IMR-90 (cell line): ENCODE measurements around the gene CATSPERB. TPM values are rescaled to one million over a fixed set of nuclear protein-coding genes. Genes with fewer than 3 reads are reported as not detected.

Experiments used
- ATAC-seq: fragments of 200-7000 bp; cut with Tn5 transposase; 2 replicates; pipeline ENCODE4 v1.9.1; 2020; ENCODE audit warnings: low read depth, mild to moderate bottlenecking, moderate library complexity
- BruUV-seq: library from RNA; stranded (reverse); fragments of 400-500 nt; replicated peaks from 2 replicates; lab custom pipeline; 2021; lab: Mats Ljungman, UMichigan
- CTCF ChIA-PET: fragments of 300-600 bp; formaldehyde crosslinking; extraction: SDS; loops from one replicate; lab custom pipeline; 2021; ENCODE audit warnings: antibody characterized with exemption; lab: Yijun Ruan, JAX
- POLR2A ChIA-PET: fragments of 300-600 bp; sonication (Branson Sonifier 250); formaldehyde crosslinking; loops from one replicate; lab custom pipeline; 2022; ENCODE audit warnings: antibody characterized with exemption; ENCODE audit not compliant: unreplicated experiment; lab: Charles Lee
- DNase-seq: peaks from one replicate; pipeline ENCODE4 v3.0.0; 2013
- H2AFZ ChIP-seq: replicated peaks from 2 replicates; pipeline ENCODE3; 2013; ENCODE audit warnings: low read length, mild to moderate bottlenecking; ENCODE audit not compliant: poor library complexity
- H2AK5ac ChIP-seq: 2 replicates; pipeline ENCODE4 v1.6.1; 2013; ENCODE audit warnings: low read depth, low read length, inconsistent platforms
- H2AK9ac ChIP-seq: replicated peaks from 2 replicates; pipeline ENCODE3; 2013; ENCODE audit warnings: mild to moderate bottlenecking, low read depth, low read length, moderate library complexity; ENCODE audit not compliant: poor library complexity
- H2BK120ac ChIP-seq: 2 replicates; pipeline ENCODE4 v1.6.1; 2013; ENCODE audit warnings: low read depth, low read length, inconsistent platforms
- H2BK15ac ChIP-seq: 3 replicates; pipeline ENCODE4 v1.6.1; 2013; ENCODE audit warnings: low read depth, low read length, inconsistent platforms
- H2BK20ac ChIP-seq: 2 replicates; pipeline ENCODE4 v1.6.1; 2013; ENCODE audit warnings: low read depth, mild to moderate bottlenecking, inconsistent platforms, low read length, moderate library complexity
- H2BK5ac ChIP-seq: 2 replicates; pipeline ENCODE4 v1.6.1; 2013; ENCODE audit warnings: mild to moderate bottlenecking, low read depth, low read length, inconsistent platforms; ENCODE audit not compliant: poor library complexity, severe bottlenecking
- H3K14ac ChIP-seq: replicated peaks from 2 replicates; pipeline ENCODE4 v1.6.1; 2013; ENCODE audit warnings: low read depth, low read length, inconsistent platforms
- H3K18ac ChIP-seq: 2 replicates; pipeline ENCODE4 v1.6.1; 2013; ENCODE audit warnings: low read depth, low read length, control low read depth
- H3K23ac ChIP-seq: 2 replicates; pipeline ENCODE4 v1.6.1; 2013; ENCODE audit warnings: low read depth, low read length, inconsistent platforms
- H3K27ac ChIP-seq: 2 replicates; pipeline ENCODE4 v1.5.1; 2013; ENCODE audit warnings: mild to moderate bottlenecking, control low read depth, low read length; ENCODE audit not compliant: insufficient read depth
- H3K27me3 ChIP-seq: 2 replicates; pipeline ENCODE4 v1.6.1; 2013; ENCODE audit warnings: low read length; ENCODE audit not compliant: control insufficient read depth, insufficient read depth
- H3K36me3 ChIP-seq: 2 replicates; pipeline ENCODE4 v1.6.1; 2013; ENCODE audit warnings: low read length, mixed read lengths; ENCODE audit not compliant: control insufficient read depth, insufficient read depth
- H3K4ac ChIP-seq: 2 replicates; pipeline ENCODE4 v1.6.1; 2013; ENCODE audit warnings: low read depth, low read length, inconsistent platforms
- H3K4me1 ChIP-seq: 2 replicates; pipeline ENCODE4 v1.6.1; 2013; ENCODE audit warnings: low read length, mixed read lengths; ENCODE audit not compliant: control insufficient read depth, insufficient read depth
- H3K4me2 ChIP-seq: 2 replicates; pipeline ENCODE4 v1.6.1; 2013; ENCODE audit warnings: low read depth, mild to moderate bottlenecking, control low read depth, low read length, moderate library complexity
- H3K4me3 ChIP-seq: 2 replicates; pipeline ENCODE4 v1.5.1; 2013; ENCODE audit warnings: low read depth, mild to moderate bottlenecking, control low read depth, low read length, moderate library complexity; ENCODE audit not compliant: insufficient read depth
- H3K56ac ChIP-seq: 2 replicates; pipeline ENCODE4 v1.6.1; 2013; ENCODE audit warnings: low read length, inconsistent platforms; ENCODE audit not compliant: insufficient read depth; ENCODE audit errors: extremely low read depth
- H3K79me1 ChIP-seq, 2 experiments: 2 replicates each; pipeline ENCODE4 v1.6.1; 2013; ENCODE audit warnings: low read length in 2 of 2, inconsistent platforms in 1 of 2, low read depth in 1 of 2
- H3K9ac ChIP-seq: 2 replicates; pipeline ENCODE4 v1.6.1; 2013; ENCODE audit warnings: low read depth, low read length, control low read depth
- H3K9me1 ChIP-seq: 2 replicates; pipeline ENCODE4 v1.6.1; 2013; ENCODE audit warnings: low read length, inconsistent platforms; ENCODE audit not compliant: insufficient read depth
- H3K9me3 ChIP-seq: 2 replicates; pipeline ENCODE4 v1.6.1; 2013; ENCODE audit warnings: low read length; ENCODE audit not compliant: control insufficient read depth, insufficient read depth
- H4K20me1 ChIP-seq: 2 replicates; pipeline ENCODE4 v1.6.1; 2013; ENCODE audit warnings: low read length, inconsistent platforms; ENCODE audit not compliant: insufficient read depth
- H4K5ac ChIP-seq: 2 replicates; pipeline ENCODE4 v1.6.1; 2013; ENCODE audit warnings: mild to moderate bottlenecking, low read depth, low read length, control low read depth
- H4K8ac ChIP-seq, 2 experiments: 2 replicates each; pipeline ENCODE4 v1.6.1; 2013; ENCODE audit warnings: low read depth in 2 of 2, low read length in 2 of 2, control low read depth in 1 of 2, inconsistent platforms in 1 of 2
- H4K91ac ChIP-seq: 2 replicates; pipeline ENCODE4 v1.6.1; 2013; ENCODE audit warnings: low read depth, low read length, inconsistent platforms; ENCODE audit not compliant: insufficient read depth
- CHD1 ChIP-seq: IDR thresholded peaks from 2 replicates; pipeline ENCODE4 v1.6.1; 2012; ENCODE audit warnings: low read depth, low read length, improper control_type of control experiment
- ELK1 ChIP-seq: fragments of 150-350 bp; IDR thresholded peaks from 2 replicates; pipeline ENCODE4 v1.6.1; 2016; ENCODE audit warnings: low read depth, mild to moderate bottlenecking, low read length, moderate library complexity, borderline replicate concordance
- MAFK ChIP-seq: IDR thresholded peaks from 2 replicates; pipeline ENCODE4 v1.6.1; 2012; ENCODE audit warnings: low read depth, low read length, improper control_type of control experiment
- NFE2L2 ChIP-seq: fragments of 150-350 bp; IDR thresholded peaks from 2 replicates; pipeline ENCODE4 v1.6.1; 2016; ENCODE audit warnings: low read depth, mild to moderate bottlenecking, low read length
- POLR2A ChIP-seq: IDR thresholded peaks from 2 replicates; pipeline ENCODE4 v1.6.1; 2012; ENCODE audit warnings: mild to moderate bottlenecking, low read depth, low read length
- RAD21 ChIP-seq: IDR thresholded peaks from 2 replicates; pipeline ENCODE4 v1.6.1; 2012; ENCODE audit warnings: low read length, improper control_type of control experiment
- RFX5 ChIP-seq: IDR thresholded peaks from 2 replicates; pipeline ENCODE4 v1.8.0; 2012; ENCODE audit warnings: low read depth, mild to moderate bottlenecking, low read length, moderate library complexity
- SMC3 ChIP-seq: fragments of 150-350 bp; IDR thresholded peaks from 2 replicates; pipeline ENCODE4 v1.6.1; 2016; ENCODE audit warnings: low read depth, mild to moderate bottlenecking, antibody characterized with exemption, low read length, moderate library complexity
- WGBS, 2 experiments: methylation state at CpG; one replicate each; pipeline versions ENCODE4 v1.1.5 to v1.1.7; 2013; ENCODE audit warnings: missing lambda C conversion rate in 2 of 2; ENCODE audit not compliant: insufficient read length in 1 of 2; ENCODE audit errors: extremely low coverage in 2 of 2; 5-methylcytosine and 5-hydroxymethylcytosine counted together
- dilution Hi-C: fragments of 300-500 bp; cut with HindIII; formaldehyde crosslinking; loops from one replicate; pipeline ENCODE4 v1.14.3; 2018; ENCODE audit warnings: low sequenced_read_pairs; ENCODE audit not compliant: unreplicated experiment
- in situ Hi-C: fragments of 300-500 bp; cut with MboI; formaldehyde crosslinking; loops from 3 replicates; pipeline ENCODE4 v1.14.3; 2019; ENCODE audit warnings: low sequenced_read_pairs, inconsistent platforms, mixed read lengths
- intact Hi-C: fragments of 100-400 bp; cut with micrococcal nuclease; formaldehyde crosslinking; loops from 2 replicates; pipeline ENCODE4 v1.10.0; 2022
- polyA plus RNA-seq, 3 experiments: library from polyadenylated mRNA; depleted of rRNA; stranded (reverse); fragments of >200 nt; gene quantifications; 2 replicates each; pipeline ENCODE4 v1.2.3, GENCODE V29; 2012; ENCODE audit warnings: low replicate concordance in 1 of 3
- total RNA-seq: library from RNA; depleted of rRNA; stranded (reverse); fragments of >200 nt; gene quantifications from 2 replicates; pipeline ENCODE4 v1.2.3, GENCODE V29; 2012
- TF ChIP-seq, protein P1 (sequence below): conservative IDR thresholded peaks from 2 replicates; pipeline ENCODE4 v1.5.1; 2012; ENCODE audit warnings: mild to moderate bottlenecking, low read depth, low read length, improper control_type of control experiment

CATSPERB gene
- total and polyA plus RNA-seq, 2 of the 4 experiments (the other 2 are of a cell fraction): not detected

- no peaks in the 10 kb centered on the region for H3K79me1 ChIP-seq
- no peaks in the 10 kb centered on the region for H3K4me1 ChIP-seq
- H2BK120ac ChIP-seq: no peak overlapping the region
- no peaks in the 10 kb centered on the region; the same call in 1 of the 2 replicates for H3K27me3 ChIP-seq
- no peak overlapping the region for H3K23ac ChIP-seq
- ChIA-PET CTCF (interaction anchor here (0.5 to 1.2 kb wide), 4 partner anchors 11 to 413 kb away, joined by 3 to 10 read pairs (median 4); no protein-coding TSS in a partner anchor), POLR2A (no interaction called here)
- H2AFZ ChIP-seq: no peak overlapping the region
- no peak overlapping the region for H3K4me3 ChIP-seq
- no peak overlapping the region for H2BK5ac ChIP-seq
- no peak overlapping the region for H4K91ac ChIP-seq
- no peak overlapping the region for H2BK20ac ChIP-seq
- no peak overlapping the region for H2BK15ac ChIP-seq
- no peaks in the 10 kb centered on the region for H4K20me1 ChIP-seq
- TF ChIP-seq POLR2A (no peak), MAFK (no peak), CHD1 (no peak), NFE2L2 (no peak), RAD21 (peak; percentile 70), ELK1 (no peak), RFX5 (no peak), SMC3 (peak; percentile 50)
- TF ChIP-seq, protein P1, sequence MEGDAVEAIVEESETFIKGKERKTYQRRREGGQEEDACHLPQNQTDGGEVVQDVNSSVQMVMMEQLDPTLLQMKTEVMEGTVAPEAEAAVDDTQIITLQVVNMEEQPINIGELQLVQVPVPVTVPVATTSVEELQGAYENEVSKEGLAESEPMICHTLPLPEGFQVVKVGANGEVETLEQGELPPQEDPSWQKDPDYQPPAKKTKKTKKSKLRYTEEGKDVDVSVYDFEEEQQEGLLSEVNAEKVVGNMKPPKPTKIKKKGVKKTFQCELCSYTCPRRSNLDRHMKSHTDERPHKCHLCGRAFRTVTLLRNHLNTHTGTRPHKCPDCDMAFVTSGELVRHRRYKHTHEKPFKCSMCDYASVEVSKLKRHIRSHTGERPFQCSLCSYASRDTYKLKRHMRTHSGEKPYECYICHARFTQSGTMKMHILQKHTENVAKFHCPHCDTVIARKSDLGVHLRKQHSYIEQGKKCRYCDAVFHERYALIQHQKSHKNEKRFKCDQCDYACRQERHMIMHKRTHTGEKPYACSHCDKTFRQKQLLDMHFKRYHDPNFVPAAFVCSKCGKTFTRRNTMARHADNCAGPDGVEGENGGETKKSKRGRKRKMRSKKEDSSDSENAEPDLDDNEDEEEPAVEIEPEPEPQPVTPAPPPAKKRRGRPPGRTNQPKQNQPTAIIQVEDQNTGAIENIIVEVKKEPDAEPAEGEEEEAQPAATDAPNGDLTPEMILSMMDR: peak; percentile 50
- H3K27ac ChIP-seq: no peak overlapping the region
- in situ Hi-C loops (loop anchor here (5.0 kb wide), 1 partner anchor 347 kb away; no protein-coding TSS in a partner anchor), intact Hi-C loops (loop anchor here (5.0 kb wide), 3 partner anchors 262 to 472 kb away; partner anchors contain the start of genes CPSF2 and NDUFB1), dilution Hi-C loops (no loop called here)
- no peak overlapping the region for H3K4ac ChIP-seq
- H3K56ac ChIP-seq: no peak overlapping the region
- H4K5ac ChIP-seq: no peak overlapping the region
- H3K4me2 ChIP-seq: no peak overlapping the region
- H2AK9ac ChIP-seq: no peak overlapping the region
- no peak overlapping the region for H2AK5ac ChIP-seq
- H3K18ac ChIP-seq: no peak overlapping the region
- no CpG with 5 or more reads among the region's 2 CpGs for WGBS, 2 experiments
- peak; percentile 49 for DNase-seq
- H3K14ac ChIP-seq: no peak overlapping the region
- H3K9ac ChIP-seq: no peak overlapping the region
- peak; percentile 82 for ATAC-seq
- H4K8ac ChIP-seq: no peak overlapping the region
- no peaks in the 10 kb centered on the region for H3K9me3 ChIP-seq
- H3K36me3 ChIP-seq: no peaks in the 10 kb centered on the region
- no TSS peak for BruUV-seq
- no peaks in the 10 kb centered on the region for H3K9me1 ChIP-seq
Observed at GRCh38 chr14:91649930-91650329, 82.0 kb downstream of the CATSPERB start.
